Umbilical cord (tissue), 2 donors: ENCODE results near the gene TNS1. TPM values are rescaled to one million over a fixed set of nuclear protein-coding genes. Genes with fewer than 3 reads are reported as not detected.
A peak's percentile ranks its signal among the peaks of the same experiment; 100 is the strongest.

Experiments used
- DNase-seq: peaks from one replicate; pipeline ENCODE4 v3.0.0-alpha.2; 2015; ENCODE audit warnings: low spot score
- total RNA-seq: library from RNA; depleted of rRNA; stranded (reverse); fragments of >200 nt; gene quantifications from one replicate; pipeline ENCODE4 v1.2.3, GENCODE V29; 2014; ENCODE audit warnings: low replicate concordance; ENCODE audit not compliant: insufficient read depth

Gene TNS1
- total RNA-seq, 1 donor from 2014 or later = 255 TPM

DNA sequence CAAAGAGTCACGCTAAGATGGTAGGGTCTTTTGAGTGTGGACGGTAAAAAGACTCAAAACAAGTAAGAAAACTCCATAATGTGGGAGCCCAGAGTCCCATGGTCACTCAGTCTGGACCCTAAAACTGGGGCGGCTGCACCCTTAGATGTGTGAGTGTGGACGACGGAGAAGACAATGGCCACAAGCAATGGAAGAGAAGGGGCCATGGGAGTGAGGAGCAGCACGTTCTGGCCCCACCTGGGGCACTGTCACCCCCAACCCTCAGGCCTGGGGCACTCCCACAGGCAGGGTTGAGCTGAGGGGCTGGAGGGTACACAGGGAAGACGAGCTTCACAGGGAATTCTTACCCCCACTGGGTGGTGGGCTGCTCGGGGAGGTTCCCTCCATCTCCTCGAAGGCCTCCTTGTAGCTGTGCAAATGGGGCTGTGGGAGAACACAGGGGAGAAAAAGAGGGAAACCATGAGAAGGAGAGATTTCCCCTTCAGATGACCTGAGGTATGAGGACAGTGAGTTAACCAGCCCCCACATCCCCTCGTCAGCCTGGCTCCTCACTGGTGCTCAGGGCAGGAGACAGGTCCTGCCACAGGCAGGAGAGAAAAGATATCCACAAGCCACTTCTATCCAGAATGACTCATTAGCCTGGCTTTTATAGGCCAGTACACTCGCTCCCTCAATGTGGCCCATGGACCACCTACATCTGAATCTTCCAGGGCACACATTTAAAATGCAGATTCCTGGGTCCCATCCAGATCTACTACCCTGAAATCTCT is 167.9 kb downstream of the TNS1 start:
- DNase-seq = no peak

DNA sequence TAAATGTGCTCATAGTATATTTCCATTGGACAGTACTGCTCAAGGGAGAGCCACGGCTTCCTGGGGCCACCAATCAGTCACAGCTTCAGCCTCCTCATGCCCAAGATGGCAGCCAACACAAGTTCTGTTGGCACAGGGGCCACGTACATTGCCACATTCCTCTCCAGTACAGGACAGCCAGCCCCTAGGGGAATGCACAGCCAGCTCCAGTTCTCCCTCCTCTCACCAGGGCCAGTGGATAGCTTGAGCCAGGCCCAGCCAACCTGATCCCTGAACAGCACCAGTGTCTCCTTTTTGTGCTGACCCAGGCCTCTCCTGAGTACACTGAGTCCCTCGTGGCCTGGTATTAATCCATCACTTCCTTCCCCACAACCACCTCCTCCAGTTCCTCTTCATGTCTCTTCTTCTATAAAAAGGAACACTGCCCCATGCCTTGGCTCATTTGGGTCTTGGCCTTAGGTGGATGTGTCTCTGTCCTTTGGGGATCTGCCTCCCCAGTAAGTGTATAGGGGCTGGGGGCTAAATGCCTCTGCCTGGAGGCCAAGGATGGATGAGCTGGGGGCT is 168.7 kb downstream of the TNS1 start:
- no peak for DNase-seq

GRCh38 chr2:217833439-217833838 is 169.4 kb downstream of the TNS1 start:
- DNase-seq = no peak

DNA sequence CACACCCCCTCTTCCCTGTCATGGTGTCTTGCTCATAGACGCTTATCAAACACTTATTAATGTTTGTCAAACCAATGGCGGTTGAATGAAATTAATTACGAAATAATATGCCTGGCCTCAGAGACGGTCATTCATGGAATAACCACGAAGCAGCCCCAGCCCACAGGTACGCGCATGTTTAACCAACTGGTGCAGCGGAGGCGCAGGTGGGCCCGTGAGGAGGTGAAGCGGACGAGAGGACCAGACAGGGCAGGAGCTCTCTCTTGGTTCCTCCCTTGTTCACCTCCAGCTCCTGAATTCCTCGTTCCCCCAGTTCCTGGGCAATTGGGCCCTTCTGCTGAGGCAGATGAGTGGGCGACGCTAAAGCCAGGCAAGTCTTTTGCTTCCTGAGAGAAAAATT is 169.8 kb downstream of the TNS1 start:
- no peak for DNase-seq

DNA sequence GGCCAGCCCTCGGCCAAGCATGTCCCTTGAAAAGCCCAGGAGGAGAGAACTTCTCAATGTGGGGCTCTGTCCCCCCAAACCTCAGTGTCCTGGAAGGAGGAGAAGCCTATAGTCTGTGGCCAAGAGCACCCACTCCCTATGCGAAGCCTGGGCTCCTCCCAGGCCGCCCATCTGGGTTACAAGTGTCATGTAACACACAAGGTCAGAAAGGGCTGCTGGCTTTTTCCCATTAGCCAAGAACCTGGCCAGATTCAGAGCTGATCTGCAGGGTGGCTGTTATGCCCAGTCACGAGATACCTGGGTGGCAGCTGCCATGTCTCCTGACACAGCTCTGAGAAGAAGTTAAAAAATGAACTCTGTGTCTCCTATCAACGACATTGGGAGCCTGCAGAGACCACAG is 170.7 kb downstream of the TNS1 start:
- DNase-seq = no peak

- DNase-seq = no peak
Observed at GRCh38 chr2:217831306-217831705, 171.5 kb downstream of the TNS1 start.

DNA sequence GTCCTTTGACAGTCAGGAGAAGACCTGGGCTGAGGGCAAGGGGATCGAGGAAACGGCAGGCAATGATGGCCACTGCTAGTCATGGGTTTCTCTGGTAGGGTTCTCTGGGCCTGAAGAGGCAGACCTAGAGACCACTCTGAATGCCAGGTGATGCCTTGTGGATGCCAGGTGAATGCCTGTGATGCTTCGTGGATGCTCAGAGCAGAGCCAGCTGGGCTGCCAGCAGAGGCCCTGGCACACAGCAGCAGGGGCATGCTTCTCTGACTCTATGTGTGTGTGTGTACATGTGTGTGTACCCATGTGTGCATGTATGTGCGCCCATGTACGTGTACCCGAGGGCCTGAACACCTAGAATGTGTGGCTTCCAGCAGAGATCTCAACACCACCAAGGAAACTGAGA is 172.0 kb downstream of the TNS1 start:
- no peak for DNase-seq

GRCh38 chr2:217830061-217830460 is 172.7 kb downstream of the TNS1 start:
- no peak for DNase-seq

DNA sequence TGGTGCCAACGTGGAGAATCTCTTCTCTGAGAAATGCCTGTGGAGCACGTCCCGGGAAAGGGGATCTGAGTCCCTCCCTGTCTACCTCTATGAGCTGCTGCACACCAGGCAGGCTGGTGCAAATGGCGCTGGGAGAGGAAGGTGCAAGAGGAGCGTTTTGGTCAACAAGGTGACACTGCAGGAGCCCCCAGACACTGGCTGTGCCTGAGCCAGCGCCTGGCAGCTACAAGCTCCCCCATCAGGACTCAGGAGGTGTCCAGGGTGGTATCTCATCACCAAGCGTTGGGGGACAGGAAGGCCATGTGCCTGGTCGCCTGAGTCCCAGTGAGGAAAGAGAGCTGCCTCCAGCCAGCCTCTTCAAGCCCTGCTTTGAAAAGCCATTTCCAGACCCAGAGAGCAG is 173.4 kb downstream of the TNS1 start:
- no peak for DNase-seq

DNA sequence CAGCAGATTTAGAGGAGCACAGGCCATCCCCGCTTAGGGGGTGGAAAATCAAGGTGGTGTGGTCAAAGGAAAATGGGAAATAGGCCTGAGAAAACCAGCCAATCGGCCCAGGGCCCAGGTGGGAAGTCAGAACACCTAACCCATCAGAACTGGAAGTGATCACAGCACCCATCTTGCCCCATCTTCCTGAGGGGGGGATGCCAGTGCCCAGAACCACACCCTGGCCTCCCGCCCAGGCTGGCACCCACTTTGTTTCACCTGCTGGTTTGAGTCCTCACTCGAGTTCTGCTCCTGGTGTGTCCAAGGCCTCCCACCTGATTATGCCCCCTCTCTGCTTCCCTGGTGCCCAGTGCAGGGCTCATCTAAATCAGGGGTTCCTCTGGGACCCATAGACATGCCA is 174.5 kb downstream of the TNS1 start:
- no peak for DNase-seq

DNA sequence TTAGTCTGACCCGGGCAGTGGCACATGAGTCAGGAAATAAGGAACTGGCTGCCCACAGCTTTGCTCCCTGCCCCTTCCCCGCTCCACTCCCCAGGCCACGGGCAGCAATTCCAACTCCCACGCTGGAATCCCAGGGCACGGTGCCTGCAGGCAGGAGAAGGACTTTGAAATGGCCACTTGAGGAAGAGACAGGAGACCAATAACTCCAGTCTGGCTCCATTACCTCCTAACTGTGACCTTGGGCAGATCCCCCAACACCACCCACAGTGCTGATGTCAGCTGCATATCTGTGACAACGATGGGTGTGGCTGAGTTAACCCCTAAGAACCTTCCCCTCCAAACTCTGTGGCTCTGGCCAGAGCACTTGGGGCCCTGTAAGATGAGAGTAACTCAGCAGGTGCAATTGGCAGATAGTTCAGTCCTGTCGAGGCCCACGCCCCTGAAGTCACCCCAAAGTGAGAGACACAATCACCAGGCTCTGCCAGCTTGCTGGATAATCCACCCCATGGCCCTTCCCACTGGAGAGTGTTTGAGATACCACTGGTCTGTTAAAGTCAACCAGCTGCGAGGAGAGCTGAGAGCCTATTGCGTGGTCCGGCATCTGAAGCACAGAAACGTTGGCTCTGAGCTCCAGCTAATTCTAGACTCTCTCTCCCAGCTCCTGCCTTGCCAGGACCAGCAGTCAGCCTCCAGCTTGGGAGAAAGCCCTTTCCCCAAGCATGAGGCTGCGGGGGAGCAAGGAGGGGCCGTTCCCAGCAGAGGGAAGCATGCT is 175.2 kb downstream of the TNS1 start:
- DNase-seq = no peak

DNA sequence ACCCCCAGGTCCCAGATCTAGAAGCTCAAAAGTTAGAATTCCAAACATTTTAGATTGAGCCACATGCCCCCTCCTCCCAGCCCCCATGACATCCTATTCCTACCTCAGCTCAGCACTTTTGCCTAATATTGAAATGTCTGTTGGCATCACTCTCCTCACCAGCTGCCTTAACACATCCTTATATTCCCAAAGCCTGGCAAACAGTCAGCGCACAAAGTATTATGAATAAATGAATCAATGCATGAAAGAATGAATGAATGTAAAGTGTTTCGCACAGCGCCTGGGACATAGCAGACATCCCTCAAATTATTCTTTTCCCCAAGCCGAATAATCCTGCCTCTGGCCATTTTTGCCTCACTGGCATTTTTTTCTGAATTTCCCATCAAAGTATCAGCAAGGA is 175.8 kb downstream of the TNS1 start:
- DNase-seq = no peak

DNA sequence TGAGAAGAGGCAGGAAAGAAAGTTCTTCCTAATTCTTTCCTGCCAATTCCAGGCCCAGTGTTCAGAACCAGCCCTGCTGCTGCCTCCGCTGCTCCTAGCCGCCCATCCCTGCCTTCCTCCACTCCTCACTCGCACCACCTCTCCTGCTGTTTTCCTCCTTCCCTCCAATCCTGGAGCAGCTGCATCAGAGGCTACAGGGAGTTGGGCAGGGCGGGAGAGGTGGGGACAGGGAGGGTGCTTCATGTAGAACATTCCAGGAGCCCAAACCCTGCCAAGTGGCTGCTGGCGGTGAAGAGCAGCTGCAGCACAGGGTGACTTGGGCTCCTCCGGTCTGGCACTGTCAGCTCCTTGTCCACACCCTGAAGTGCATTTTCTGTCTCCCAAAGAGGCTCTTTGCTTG is 176.3 kb downstream of the TNS1 start:
- DNase-seq = peak; percentile 19

- DNase-seq = no peak
Observed at GRCh38 chr2:217825469-217826235, 177.1 kb downstream of the TNS1 start.

GRCh38 chr2:217824223-217824622 is 178.6 kb downstream of the TNS1 start:
- no peak for DNase-seq

DNA sequence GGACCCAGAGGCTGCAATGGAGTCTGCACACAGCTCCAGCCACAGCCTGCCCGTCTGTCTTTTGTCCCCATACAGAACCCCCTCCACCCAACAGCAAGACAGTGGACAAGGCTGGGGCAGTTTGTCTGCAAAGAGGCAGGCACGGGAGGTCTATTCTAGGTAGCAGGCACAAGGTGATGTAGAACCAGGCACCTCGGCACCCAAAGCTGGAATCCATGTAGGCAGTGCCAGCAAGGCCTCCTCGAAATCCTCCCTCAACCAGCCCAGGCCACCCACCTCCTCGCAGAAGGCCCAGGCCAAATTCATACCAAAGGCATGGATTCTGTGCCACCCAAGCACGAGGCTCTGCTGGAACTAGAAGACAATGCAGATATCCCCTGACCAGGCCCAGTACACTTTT is 179.2 kb downstream of the TNS1 start:
- no peak for DNase-seq

DNA sequence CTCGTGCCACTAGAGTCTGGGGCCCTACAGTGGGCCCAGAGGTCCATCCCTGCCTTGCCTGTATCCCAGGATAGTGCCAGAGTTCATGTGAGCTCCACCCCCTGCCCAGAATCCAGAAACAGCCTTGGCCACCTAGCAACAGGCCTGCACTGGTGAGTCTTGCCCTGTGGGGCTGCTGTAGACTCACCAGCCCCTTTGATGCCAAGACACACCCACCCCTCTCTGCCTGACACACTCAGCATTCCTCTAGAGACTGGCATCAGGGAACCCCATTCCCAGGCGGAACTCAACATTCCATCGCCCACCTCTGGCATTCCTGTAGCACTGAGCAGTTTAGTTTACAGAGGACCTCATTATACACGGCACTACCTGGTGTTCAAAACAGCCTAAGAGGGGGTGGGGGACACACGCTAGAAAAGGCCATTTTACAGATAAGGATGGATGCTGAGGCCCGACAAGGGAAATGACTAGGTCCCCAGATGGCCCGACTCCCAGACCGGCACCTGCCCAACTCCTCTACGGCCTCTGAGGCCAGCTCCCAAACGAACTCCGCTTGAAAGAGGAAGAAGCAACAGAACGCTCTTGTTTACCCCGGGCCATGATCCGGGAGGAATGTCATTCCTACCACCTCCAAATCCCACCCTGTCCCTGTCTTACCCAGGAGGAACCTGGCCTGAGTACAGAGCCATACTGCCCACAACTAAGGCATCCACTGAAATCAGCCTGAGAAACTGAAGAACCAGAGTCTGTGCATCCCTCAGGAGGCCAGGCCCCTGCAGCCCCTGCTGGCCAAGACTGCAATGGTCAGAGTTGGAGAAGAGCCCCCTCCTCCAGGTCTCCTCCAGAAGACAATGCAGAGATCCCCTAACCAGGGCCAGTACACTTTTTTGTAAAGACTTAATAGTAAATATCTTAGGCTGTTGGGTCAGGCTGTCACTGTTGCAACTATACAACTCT is 180.2 kb downstream of the TNS1 start:
- DNase-seq = no peak

- DNase-seq = no peak
Observed at GRCh38 chr2:217821536-217822147, 181.2 kb downstream of the TNS1 start.

DNA sequence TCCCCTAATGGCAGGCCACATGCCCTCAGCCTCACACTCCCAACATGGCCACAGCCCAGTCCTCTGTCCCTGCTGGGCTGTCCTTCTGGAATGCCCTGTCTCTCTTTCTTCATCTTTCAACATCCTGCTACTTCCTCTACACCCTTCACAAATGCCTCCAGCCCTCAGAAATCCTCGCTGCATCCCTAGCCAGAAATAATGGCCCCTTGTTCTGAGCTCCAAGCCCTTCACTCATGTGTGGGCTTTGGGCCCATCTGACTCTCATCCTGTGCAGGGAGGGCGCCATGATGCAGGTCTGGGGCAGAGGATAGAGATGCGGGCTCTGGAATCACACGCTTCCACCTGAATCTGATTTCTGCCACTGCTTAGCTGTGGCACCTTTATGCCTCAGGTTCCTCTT is 181.9 kb downstream of the TNS1 start:
- DNase-seq = no peak

DNA sequence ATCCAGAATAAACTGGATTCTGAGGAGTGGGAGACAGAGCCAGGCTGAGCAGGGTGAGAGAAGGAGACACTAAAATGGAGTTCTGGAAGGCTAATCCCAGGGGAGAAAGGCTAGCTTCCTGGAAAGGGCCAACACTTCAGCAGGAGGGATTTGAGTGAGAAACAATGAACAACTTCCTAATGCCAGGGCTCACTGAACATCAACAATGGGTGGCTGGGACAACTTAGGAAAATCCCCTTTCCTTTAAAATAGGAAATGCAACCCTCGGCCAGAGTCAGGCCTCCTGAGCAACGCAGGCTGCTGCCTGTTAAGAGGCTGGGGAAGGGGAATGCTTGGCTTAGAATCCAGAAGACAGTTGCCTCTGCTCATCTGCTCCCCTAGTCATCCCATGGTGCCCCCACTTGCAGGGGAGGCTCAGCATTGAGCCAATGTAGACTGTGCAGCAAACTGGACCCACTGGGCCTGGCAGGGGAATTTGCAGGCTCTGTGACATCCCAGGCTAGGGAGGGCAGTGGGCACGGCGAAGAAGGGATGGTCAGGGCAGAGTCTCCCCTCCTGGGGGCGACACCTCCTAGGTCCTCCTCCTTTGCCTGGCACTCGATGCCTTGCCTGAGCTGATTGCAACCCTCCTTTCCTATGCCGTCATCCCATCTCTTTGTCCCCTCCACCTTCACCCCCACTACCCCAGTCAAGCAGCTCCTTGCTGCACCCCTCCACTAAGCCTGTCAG is 182.5 kb downstream of the TNS1 start:
- no peak for DNase-seq
